Neural crest cell (in vitro differentiated cells): ENCODE results near the gene TOPBP1. TPM values are rescaled to one million over a fixed set of nuclear protein-coding genes. Genes with fewer than 3 reads are reported as not detected.

ENCODE experiments used
- DNase-seq: peaks from one replicate; pipeline ENCODE4 v3.0.0; 2021; ENCODE audit warnings: low read depth, mixed read lengths, low spot score
- H3K27ac Mint-ChIP-seq: one replicate; pipeline ENCODE4 v1.8.0; 2021; ENCODE audit warnings: mild to moderate bottlenecking, mixed read lengths; ENCODE audit not compliant: unreplicated experiment
- H3K27me3 Mint-ChIP-seq: 2 replicates; pipeline ENCODE4 v1.8.0; 2021; ENCODE audit warnings: low read depth, mild to moderate bottlenecking, mixed read lengths
- H3K36me3 Mint-ChIP-seq: 2 replicates; pipeline ENCODE4 v1.8.0; 2021; ENCODE audit warnings: low read depth, mild to moderate bottlenecking, mixed read lengths
- H3K4me1 Mint-ChIP-seq: 2 replicates; pipeline ENCODE4 v1.8.0; 2021; ENCODE audit warnings: mixed read lengths
- H3K4me3 Mint-ChIP-seq: one replicate; pipeline ENCODE4 v1.8.0; 2021; ENCODE audit warnings: mild to moderate bottlenecking, mixed read lengths
- H3K9me3 Mint-ChIP-seq: 2 replicates; pipeline ENCODE4 v1.8.0; 2021; ENCODE audit warnings: mixed read lengths
- CTCF ChIP-seq: fragments of 200-600 bp; sonication (generic); conservative IDR thresholded peaks from 2 replicates; pipeline ENCODE4 v1.5.0; 2021; ENCODE audit warnings: antibody characterized with exemption, mild to moderate bottlenecking
- total RNA-seq: library from RNA; stranded (reverse); gene quantifications from 2 replicates; pipeline ENCODE4 v1.2.1, GENCODE V29; 2021

Gene TOPBP1
- total RNA-seq, 1 donor from 2014 or later, result 58.8 TPM

- H3K27me3 Mint-ChIP-seq, result no peaks in the 10 kb centered on the region
- H3K9me3 Mint-ChIP-seq, result no peaks in the 10 kb centered on the region
- no peaks in the 10 kb centered on the region for H3K36me3 Mint-ChIP-seq
- DNase-seq, result no peak
- H3K4me1 Mint-ChIP-seq, result no peaks in the 10 kb centered on the region
- H3K27ac Mint-ChIP-seq, result no peak overlapping the region
- no peak overlapping the region for H3K4me3 Mint-ChIP-seq
- TF ChIP-seq CTCF, result no peak
These were observed 61.1 kb downstream of the TOPBP1 start for GRCh38 chr3:133600572-133601081.

GRCh38 chr3:133599280-133599679 lies 62.5 kb downstream of the TOPBP1 start:
- Mint-ChIP-seq H3K36me3 (no peaks in the 10 kb centered on the region), H3K27me3 (no peaks in the 10 kb centered on the region), H3K27ac (no peak overlapping the region), H3K9me3 (no peaks in the 10 kb centered on the region), H3K4me3 (no peak overlapping the region), H3K4me1 (no peaks in the 10 kb centered on the region)
- DNase-seq, result no peak
- TF ChIP-seq CTCF, result no peak

- TF ChIP-seq CTCF, result no peak
- no peaks in the 10 kb centered on the region for H3K27me3 Mint-ChIP-seq
- H3K27ac Mint-ChIP-seq, result no peak overlapping the region
- H3K4me1 Mint-ChIP-seq, result no peaks in the 10 kb centered on the region
- DNase-seq, result no peak
- no peak overlapping the region for H3K4me3 Mint-ChIP-seq
- H3K9me3 Mint-ChIP-seq, result no peaks in the 10 kb centered on the region
- no peaks in the 10 kb centered on the region for H3K36me3 Mint-ChIP-seq
These were observed 63.3 kb downstream of the TOPBP1 start for GRCh38 chr3:133598405-133598804.

- no peaks in the 10 kb centered on the region for H3K36me3 Mint-ChIP-seq
- DNase-seq, result no peak
- no peak for TF ChIP-seq CTCF
- no peak overlapping the region for H3K4me3 Mint-ChIP-seq
- peak overlapping the region; percentile 39 for H3K27ac Mint-ChIP-seq
- no peaks in the 10 kb centered on the region for H3K4me1 Mint-ChIP-seq
- no peaks in the 10 kb centered on the region for H3K9me3 Mint-ChIP-seq
- no peaks in the 10 kb centered on the region for H3K27me3 Mint-ChIP-seq
These were observed 66.4 kb downstream of the TOPBP1 start for GRCh38 chr3:133595341-133595740.

- Mint-ChIP-seq H3K4me1 (no peaks in the 10 kb centered on the region), H3K27ac (no peak overlapping the region), H3K9me3 (no peaks in the 10 kb centered on the region), H3K4me3 (no peak overlapping the region), H3K27me3 (no peaks in the 10 kb centered on the region), H3K36me3 (peaks cover 9% of the 10 kb centered on the region)
- no peak for TF ChIP-seq CTCF
- no peak for DNase-seq
These were observed 68.5 kb downstream of the TOPBP1 start for GRCh38 chr3:133593243-133593642.

- H3K9me3 Mint-ChIP-seq, result no peaks in the 10 kb centered on the region
- no peak overlapping the region for H3K27ac Mint-ChIP-seq
- no peak overlapping the region for H3K4me3 Mint-ChIP-seq
- no peak for TF ChIP-seq CTCF
- no peaks in the 10 kb centered on the region for H3K27me3 Mint-ChIP-seq
- no peaks in the 10 kb centered on the region for H3K4me1 Mint-ChIP-seq
- H3K36me3 Mint-ChIP-seq, result peaks cover 12% of the 10 kb centered on the region
- no peak for DNase-seq
These were observed 68.9 kb downstream of the TOPBP1 start for GRCh38 chr3:133592843-133593242.
